ENCODE data around the gene PAPPA2. TPM values are rescaled to one million over a fixed set of nuclear protein-coding genes. Genes with fewer than 3 reads are reported as not detected.

The PAPPA2 gene
- total RNA-seq, 1 donor from 2014 or later: not detected

DNA sequence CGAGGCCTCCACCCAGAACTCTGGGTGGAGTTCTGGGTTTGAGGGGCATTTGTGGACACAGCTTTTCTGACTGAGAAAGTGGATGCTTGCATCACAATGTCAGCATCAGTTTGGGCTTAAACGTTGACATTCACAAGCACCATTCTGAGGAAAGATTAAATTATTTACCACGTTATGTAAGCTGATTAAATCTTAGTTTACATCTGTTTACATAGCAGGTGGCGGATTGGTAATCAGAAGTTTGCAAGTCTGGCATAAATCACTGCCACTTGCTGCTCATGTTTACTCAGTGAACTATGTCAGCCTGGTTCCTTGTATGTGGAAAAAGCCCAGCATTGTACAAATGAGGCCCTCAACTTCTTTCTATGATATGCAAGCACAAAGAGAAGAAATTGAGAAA is 310.1 kb downstream of the PAPPA2 start:
- Mint-ChIP-seq H3K4me3 (no peak overlapping the region), H3K36me3 (ENCODE audit: low read depth) (no peaks in the 10 kb centered on the region), H3K4me1 (no peaks in the 10 kb centered on the region), H3K27ac (no peak overlapping the region), H3K27me3 (no peaks in the 10 kb centered on the region), H3K9me3 (no peaks in the 10 kb centered on the region)
- intact Hi-C loops (cut with micrococcal nuclease): no loop called here
- no peak for DNase-seq

DNA sequence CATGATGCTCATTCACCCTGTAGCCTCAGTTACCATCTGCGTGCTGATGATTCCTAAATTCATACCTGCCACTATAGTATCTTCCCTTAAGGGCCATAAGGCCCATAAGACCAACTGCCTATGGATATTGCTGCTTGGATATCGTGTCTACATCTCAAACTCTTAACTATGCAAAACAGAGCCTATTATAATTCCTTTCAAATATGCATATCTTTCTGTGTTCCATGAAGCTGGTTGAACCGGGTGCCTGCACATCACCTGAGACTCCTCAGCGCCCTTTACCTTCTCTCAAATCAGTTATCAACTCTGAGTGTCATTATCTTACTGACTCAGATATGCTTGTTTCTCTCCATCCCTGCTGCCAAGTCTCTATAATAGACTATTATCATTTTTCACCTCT is 311.2 kb downstream of the PAPPA2 start:
- Mint-ChIP-seq H3K27me3 (no peaks in the 10 kb centered on the region), H3K9me3 (no peaks in the 10 kb centered on the region), H3K36me3 (ENCODE audit: low read depth) (no peaks in the 10 kb centered on the region), H3K27ac (no peak overlapping the region), H3K4me1 (no peaks in the 10 kb centered on the region), H3K4me3 (no peak overlapping the region)
- intact Hi-C loops (cut with micrococcal nuclease): no loop called here
- no peak for DNase-seq

DNA sequence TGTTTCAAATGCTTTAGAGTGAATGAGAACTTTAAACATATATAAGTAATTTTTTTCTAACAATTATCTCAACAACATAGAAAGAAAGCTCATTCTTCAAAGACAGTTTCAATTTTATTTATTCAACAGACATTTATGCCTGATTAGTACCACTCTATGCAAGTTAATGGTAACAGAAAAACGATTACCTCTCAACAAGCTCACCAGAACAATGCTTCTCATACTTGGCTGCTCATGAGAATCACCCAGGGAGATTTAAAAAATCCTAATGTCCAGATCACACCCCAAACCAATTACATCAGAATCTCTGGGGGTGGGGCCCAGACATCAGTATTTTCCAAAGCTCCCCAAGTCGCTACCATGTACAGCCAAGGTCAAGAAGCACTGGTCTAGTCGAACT is 312.4 kb downstream of the PAPPA2 start:
- DNase-seq: no peak
- no peak overlapping the region for H3K27ac Mint-ChIP-seq
- no peaks in the 10 kb centered on the region for H3K36me3 Mint-ChIP-seq (ENCODE audit: low read depth)
- H3K4me1 Mint-ChIP-seq: no peaks in the 10 kb centered on the region
- H3K9me3 Mint-ChIP-seq: no peaks in the 10 kb centered on the region
- no peaks in the 10 kb centered on the region for H3K27me3 Mint-ChIP-seq
- intact Hi-C loops (cut with micrococcal nuclease): no loop called here
- no peak overlapping the region for H3K4me3 Mint-ChIP-seq

DNA sequence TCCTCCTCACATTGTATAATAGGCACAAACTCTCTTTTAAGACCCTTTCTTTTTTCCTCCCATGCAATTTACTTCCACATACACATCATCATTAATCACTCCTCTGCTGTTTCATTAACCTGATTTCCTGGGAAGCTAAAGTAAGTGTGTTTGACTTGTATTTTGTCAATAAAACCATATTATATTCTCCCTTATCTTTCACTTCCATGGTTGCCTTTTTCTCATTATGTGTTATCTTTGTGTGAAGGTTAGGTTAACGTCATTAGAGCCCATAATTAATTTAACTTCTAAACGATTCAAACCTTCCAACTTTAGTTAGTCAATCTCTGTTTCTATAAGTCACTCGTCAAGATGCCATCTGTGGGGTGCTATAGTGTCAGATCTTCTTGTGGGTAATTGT is 313.0 kb downstream of the PAPPA2 start:
- DNase-seq: no peak
- Mint-ChIP-seq H3K27me3 (no peaks in the 10 kb centered on the region), H3K4me1 (no peaks in the 10 kb centered on the region), H3K9me3 (no peaks in the 10 kb centered on the region), H3K4me3 (no peak overlapping the region), H3K36me3 (ENCODE audit: low read depth) (no peaks in the 10 kb centered on the region), H3K27ac (no peak overlapping the region)
- intact Hi-C loops (cut with micrococcal nuclease): no loop called here

DNA sequence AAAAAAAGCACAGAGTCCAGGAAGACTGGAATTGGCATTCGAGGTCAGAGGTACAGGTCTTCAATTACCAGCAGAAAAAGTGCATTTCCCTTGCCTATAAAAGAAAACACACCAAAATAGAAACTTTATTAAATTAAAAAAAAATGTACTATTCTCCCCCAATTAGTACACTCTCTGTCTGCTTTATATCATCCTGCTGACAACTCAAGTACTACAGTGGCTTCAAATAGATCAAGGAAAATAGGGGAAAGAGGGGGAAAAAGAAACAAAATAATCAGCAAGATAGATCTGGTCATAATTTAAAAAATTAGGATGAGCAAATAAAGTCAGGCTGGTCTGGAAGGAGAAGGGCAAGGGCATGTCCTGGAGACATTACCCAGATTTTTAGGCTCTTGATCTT is 315.1 kb downstream of the PAPPA2 start:
- Mint-ChIP-seq H3K9me3 (no peaks in the 10 kb centered on the region), H3K36me3 (ENCODE audit: low read depth) (no peaks in the 10 kb centered on the region), H3K4me3 (no peak overlapping the region), H3K27ac (no peak overlapping the region), H3K27me3 (no peaks in the 10 kb centered on the region), H3K4me1 (no peaks in the 10 kb centered on the region)
- intact Hi-C loops (cut with micrococcal nuclease): no loop called here
- DNase-seq: no peak

DNA sequence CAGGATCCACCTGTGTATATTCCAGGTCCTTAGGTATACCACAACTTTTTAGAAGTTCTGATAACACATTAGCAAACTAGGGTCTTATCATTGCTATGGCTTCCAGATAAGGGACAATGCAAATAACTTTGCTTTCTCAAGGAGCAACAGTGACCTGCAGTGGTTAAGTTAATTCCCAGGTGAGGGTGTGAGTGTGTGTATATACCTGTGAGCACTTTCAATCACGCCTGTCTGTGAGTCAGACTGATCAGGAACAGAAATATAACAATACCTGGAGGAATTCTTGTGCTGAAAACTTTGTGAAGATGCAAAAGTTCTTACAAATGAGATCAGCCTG is 317.0 kb downstream of the PAPPA2 start:
- Mint-ChIP-seq H3K27ac (no peak overlapping the region), H3K4me3 (no peak overlapping the region), H3K4me1 (no peaks in the 10 kb centered on the region), H3K36me3 (ENCODE audit: low read depth) (no peaks in the 10 kb centered on the region), H3K27me3 (no peaks in the 10 kb centered on the region), H3K9me3 (no peaks in the 10 kb centered on the region)
- DNase-seq: no peak
- intact Hi-C loops (cut with micrococcal nuclease): no loop called here

DNA sequence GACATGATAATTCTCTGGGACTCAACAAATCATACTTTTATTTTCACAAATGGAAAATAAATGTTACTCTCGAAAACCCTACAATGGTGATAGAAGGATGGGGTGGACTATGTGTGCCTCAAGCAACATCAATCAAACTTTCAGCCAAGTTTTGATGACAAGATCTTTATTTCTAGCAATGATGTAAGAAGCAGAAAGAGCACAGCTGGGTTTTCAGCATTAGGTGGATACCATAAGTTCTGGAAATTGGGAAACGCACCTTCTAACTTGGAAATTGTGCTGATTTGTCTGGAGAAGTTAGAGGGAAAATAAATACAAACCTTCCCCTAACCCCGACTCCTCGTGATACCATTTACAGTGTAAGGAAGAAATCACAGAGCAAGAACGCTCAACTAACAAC is 320.3 kb downstream of the PAPPA2 start:
- Mint-ChIP-seq H3K4me3 (no peak overlapping the region), H3K4me1 (no peaks in the 10 kb centered on the region), H3K36me3 (ENCODE audit: low read depth) (no peaks in the 10 kb centered on the region), H3K9me3 (no peaks in the 10 kb centered on the region), H3K27me3 (no peaks in the 10 kb centered on the region), H3K27ac (no peak overlapping the region)
- DNase-seq: no peak
- intact Hi-C loops (cut with micrococcal nuclease): no loop called here

DNA sequence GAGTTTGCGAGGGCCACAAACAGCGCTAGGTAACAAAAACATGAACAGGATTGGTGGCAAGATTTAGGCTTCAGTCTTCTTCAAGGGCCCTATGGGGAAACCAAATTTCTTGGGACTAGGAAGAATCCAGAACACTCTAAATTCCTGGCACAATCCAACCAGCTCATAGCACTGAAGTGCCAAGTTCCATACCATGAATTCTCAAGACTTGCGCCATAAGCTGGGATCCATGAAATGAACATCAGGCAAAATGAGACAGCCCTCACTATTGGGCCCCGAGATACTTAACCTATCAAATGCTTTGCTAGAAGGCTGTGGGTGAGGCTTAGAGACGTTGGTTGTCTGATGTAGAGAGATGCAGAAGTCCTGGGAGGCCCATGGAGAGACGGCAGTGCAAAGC is 322.1 kb downstream of the PAPPA2 start:
- Mint-ChIP-seq H3K4me3 (no peak overlapping the region), H3K4me1 (no peaks in the 10 kb centered on the region), H3K27me3 (no peaks in the 10 kb centered on the region), H3K36me3 (ENCODE audit: low read depth) (no peaks in the 10 kb centered on the region), H3K27ac (no peak overlapping the region), H3K9me3 (no peaks in the 10 kb centered on the region)
- no peak for DNase-seq
- intact Hi-C loops (cut with micrococcal nuclease): no loop called here

DNA sequence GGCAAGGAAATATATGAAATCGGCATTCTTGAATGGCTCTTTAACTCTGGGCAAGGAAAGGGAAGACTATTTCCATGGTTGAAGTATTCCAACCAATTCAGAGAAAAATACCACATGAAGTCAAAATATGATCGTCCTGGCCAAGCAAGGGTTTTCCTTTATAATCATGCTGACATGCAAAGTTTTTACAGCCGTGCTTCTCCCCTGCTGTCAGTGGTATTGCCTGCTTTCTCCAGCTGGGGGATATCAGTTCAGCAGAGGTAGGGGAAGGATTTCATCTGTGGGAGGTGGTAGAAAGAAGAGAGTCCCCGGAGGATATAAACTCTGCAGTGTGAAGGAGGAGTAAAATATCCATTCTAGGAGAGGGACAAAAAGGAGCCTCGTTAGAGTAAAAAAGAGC is 322.8 kb downstream of the PAPPA2 start:
- Mint-ChIP-seq H3K27me3 (no peaks in the 10 kb centered on the region), H3K27ac (no peak overlapping the region), H3K9me3 (peaks cover 4% of the 10 kb centered on the region), H3K4me1 (no peaks in the 10 kb centered on the region), H3K4me3 (no peak overlapping the region), H3K36me3 (ENCODE audit: low read depth) (no peaks in the 10 kb centered on the region)
- intact Hi-C loops (cut with micrococcal nuclease): no loop called here
- DNase-seq: no peak

DNA sequence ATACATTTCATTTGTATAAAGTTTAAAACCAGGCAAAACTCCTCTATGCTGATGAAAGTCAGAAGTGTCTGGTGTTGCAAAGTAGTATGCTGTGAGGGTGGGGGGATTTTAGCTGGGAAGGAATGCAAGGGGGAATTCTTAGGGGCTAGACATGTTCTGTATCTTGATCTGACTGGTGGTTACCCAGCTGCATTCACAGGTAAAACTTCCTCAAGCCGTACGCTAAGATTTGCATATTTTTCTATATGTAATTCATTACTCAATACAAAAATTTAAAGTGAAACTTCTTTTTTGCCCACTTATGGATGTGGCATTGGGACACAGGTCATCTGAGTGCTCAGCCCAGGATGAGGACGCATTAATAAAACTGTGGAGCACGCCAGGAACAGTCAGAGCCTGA is 323.3 kb downstream of the PAPPA2 start:
- DNase-seq: no peak
- H3K4me3 Mint-ChIP-seq: no peak overlapping the region
- H3K27ac Mint-ChIP-seq: no peak overlapping the region
- H3K27me3 Mint-ChIP-seq: no peaks in the 10 kb centered on the region
- no peaks in the 10 kb centered on the region for H3K4me1 Mint-ChIP-seq
- intact Hi-C loops (cut with micrococcal nuclease): no loop called here
- H3K9me3 Mint-ChIP-seq: peaks cover 4% of the 10 kb centered on the region
- H3K36me3 Mint-ChIP-seq (ENCODE audit: low read depth): no peaks in the 10 kb centered on the region

DNA sequence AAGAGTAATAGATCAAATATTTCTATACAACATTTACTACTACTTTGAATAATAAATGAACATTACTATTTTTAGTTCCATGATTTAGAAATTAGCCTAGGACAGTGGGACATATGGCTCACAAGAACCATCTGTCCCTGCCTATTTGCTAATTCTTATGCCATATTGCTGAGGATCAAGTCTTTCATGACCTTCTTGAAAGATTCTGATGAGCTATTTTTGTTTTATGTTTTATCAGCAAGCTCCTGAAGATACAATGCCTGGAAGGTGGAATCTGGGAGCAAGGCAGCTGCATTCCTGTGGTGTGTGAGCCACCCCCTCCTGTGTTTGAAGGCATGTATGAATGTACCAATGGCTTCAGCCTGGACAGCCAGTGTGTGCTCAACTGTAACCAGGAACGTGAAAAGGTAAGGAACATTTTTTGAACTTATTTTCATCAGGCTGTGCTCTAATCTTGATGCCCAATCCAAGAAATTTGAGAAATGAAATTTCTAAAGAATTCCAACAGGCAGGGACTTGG is 326.7 kb downstream of the PAPPA2 start:
- Mint-ChIP-seq H3K27ac (no peak overlapping the region), H3K27me3 (no peaks in the 10 kb centered on the region), H3K36me3 (ENCODE audit: low read depth) (no peaks in the 10 kb centered on the region), H3K4me3 (no peak overlapping the region), H3K9me3 (peaks cover 4% of the 10 kb centered on the region), H3K4me1 (no peaks in the 10 kb centered on the region)
- intact Hi-C loops (cut with micrococcal nuclease): no loop called here
- no peak for DNase-seq

DNA sequence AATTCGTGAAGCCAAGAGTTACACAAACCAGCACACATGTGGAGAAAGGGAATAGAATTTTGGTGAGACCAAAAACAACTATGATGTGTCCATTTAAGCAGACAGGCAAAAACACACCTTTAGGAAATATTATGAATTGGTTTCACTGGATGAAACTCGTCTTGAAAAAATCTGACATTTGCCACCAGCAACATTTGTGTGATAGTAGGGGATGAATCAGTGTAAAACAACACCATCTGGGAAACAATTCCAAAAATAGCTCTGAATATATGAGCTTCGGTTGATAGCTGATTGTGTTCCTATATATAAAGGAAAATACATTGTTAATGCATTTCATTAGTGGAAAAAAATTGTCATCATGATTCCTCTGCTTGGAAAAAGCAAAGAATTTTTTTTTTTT is 327.8 kb downstream of the PAPPA2 start:
- Mint-ChIP-seq H3K9me3 (peaks cover 4% of the 10 kb centered on the region), H3K36me3 (ENCODE audit: low read depth) (no peaks in the 10 kb centered on the region), H3K27ac (no peak overlapping the region), H3K4me3 (no peak overlapping the region), H3K4me1 (no peaks in the 10 kb centered on the region), H3K27me3 (no peaks in the 10 kb centered on the region)
- DNase-seq: no peak
- intact Hi-C loops (cut with micrococcal nuclease): no loop called here

DNA sequence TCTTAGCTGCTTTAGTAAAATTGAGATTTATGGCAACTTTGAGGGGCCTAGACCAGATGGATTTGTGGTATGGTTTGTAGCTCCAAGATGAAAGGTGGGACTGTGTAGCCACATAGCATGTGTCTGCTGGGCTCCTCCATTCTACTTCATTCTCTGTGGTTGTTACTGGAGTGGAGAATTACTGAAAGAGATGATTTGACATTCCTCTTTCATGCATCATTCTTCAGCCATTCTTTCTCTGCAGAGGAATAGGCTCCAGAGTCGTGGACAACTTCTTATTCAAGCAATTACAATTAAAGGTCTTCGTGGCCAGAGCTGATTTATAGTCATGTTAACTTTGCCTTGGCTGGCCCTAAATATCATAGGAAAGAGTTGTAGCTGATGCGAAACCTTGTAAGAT is 328.9 kb downstream of the PAPPA2 start:
- H3K9me3 Mint-ChIP-seq: peaks cover 4% of the 10 kb centered on the region
- no peaks in the 10 kb centered on the region for H3K36me3 Mint-ChIP-seq (ENCODE audit: low read depth)
- H3K4me1 Mint-ChIP-seq: no peaks in the 10 kb centered on the region
- no peaks in the 10 kb centered on the region for H3K27me3 Mint-ChIP-seq
- no peak for DNase-seq
- no peak overlapping the region for H3K4me3 Mint-ChIP-seq
- intact Hi-C loops (cut with micrococcal nuclease): no loop called here
- no peak overlapping the region for H3K27ac Mint-ChIP-seq

DNA sequence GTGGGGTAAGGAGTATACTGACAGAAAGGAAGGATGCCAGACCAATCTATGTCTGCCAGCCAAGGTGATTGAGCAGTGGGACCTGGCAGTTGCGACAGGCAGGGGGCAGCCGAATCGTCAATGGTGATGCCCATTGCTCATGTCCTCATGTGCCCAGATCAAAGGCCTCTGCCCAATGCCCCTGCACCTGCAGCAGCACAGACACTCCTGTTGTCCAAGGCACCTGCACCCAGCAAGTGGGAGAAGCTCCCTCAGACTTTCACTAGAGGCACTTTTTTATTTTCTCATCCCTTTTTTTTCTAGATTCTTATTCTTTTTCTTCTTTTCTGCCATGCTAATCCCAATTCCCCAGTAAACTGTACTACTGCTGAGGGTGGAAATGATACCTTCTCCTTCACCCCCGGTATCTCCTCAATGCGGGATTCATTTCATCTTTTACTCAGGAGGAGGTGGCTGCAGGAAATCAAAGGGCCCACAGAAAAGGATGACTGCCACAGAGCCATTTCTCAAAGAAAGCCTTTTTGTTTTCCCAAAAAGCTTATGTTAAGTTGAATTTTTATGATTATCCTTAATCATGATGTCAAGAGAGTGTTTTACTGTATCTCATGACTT is 332.0 kb downstream of the PAPPA2 start:
- H3K36me3 Mint-ChIP-seq (ENCODE audit: low read depth): no peaks in the 10 kb centered on the region
- DNase-seq: no peak
- H3K4me3 Mint-ChIP-seq: no peak overlapping the region
- H3K27me3 Mint-ChIP-seq: no peaks in the 10 kb centered on the region
- intact Hi-C loops (cut with micrococcal nuclease): no loop called here
- no peaks in the 10 kb centered on the region for H3K4me1 Mint-ChIP-seq
- H3K9me3 Mint-ChIP-seq: peaks cover 4% of the 10 kb centered on the region
- H3K27ac Mint-ChIP-seq: no peak overlapping the region

DNA sequence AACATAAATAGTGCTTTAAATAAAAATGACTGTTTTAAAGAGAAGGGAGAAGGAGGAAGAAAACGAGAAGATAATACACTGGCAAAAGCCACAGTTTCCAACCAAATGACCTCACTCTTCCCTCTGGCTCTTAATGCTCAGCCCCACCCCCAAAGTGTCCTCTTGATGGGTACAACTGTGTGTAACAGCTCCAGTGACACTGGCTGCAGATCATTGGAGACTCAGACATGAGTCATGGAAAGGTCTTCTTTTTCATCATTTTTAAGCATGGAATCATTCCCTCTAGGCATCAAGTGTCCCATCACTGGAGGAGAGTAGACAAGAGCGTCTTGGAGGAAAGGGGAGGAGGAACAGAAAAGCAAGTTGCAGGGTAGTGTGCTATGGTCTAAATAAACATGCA is 333.0 kb downstream of the PAPPA2 start:
- no peak for DNase-seq
- no peaks in the 10 kb centered on the region for H3K4me1 Mint-ChIP-seq
- intact Hi-C loops (cut with micrococcal nuclease): no loop called here
- no peaks in the 10 kb centered on the region for H3K36me3 Mint-ChIP-seq (ENCODE audit: low read depth)
- no peaks in the 10 kb centered on the region for H3K27me3 Mint-ChIP-seq
- H3K9me3 Mint-ChIP-seq: no peaks in the 10 kb centered on the region
- H3K27ac Mint-ChIP-seq: no peak overlapping the region
- H3K4me3 Mint-ChIP-seq: no peak overlapping the region

All from activated CD4-positive, alpha-beta T cell treated with anti-CD3 and anti-CD28 coated beads, Interleukin-2, amount 10 ng/mL, durations not matched to agents 24 days and 14 days (primary cell).